GM18909 (cell line): ENCODE results near the gene MOB1A.
"Not testable (repeated sequence)": the region's sequence is repeated elsewhere in the genome, so short reads cannot be mapped to it uniquely, and the experiment has no call there.

Experiments used
- ATAC-seq: cut with Tn5 transposase; IDR thresholded peaks from one replicate; pipeline ENCODE4 v1.9.1; 2021; ENCODE audit warnings: mild to moderate bottlenecking; ENCODE audit not compliant: unreplicated experiment, poor library complexity

MOB1A gene

GRCh38 chr2:74149570-74150319, 28.9 kb downstream of the MOB1A start:
- ATAC-seq: no peak

GRCh38 chr2:74149247-74149525, 29.5 kb downstream of the MOB1A start:
- no peak for ATAC-seq

- no peak for ATAC-seq
Observed at GRCh38 chr2:74148457-74149246, 30.0 kb downstream of the MOB1A start.

- ATAC-seq: peak; percentile 92
Observed at GRCh38 chr2:74147727-74148456, 30.8 kb downstream of the MOB1A start, which contains the start of gene BOLA3. Gene BOLA3 (minus strand): TSS chr2:74147912. CDS start chr2:74147874, 38 bp downstream.

GRCh38 chr2:74146929-74147726, 31.6 kb downstream of the MOB1A start:
- peak; percentile 24 for ATAC-seq

DNA sequence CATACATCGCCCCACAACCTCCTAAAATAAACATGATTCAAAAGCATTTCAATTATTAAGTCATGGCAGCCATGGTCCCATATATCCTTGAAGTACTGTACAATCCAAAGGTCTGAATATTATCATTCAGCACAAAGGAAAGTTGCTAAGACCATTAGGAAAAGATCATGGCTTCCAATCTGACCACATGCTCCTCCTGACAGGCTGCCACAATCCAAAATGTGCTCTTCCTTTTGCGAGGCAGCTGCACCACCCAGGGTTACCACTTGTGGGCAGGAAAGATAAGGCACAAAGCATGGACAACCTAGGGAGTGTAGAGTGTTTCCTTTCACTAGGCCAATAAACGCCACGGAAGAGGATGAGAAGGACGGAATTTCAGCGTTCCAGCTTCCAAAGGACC, 36.3 kb downstream of the MOB1A start:
- no peak for ATAC-seq

GRCh38 chr2:74138600-74139323, 39.9 kb downstream of the MOB1A start:
- ATAC-seq: no peak

DNA sequence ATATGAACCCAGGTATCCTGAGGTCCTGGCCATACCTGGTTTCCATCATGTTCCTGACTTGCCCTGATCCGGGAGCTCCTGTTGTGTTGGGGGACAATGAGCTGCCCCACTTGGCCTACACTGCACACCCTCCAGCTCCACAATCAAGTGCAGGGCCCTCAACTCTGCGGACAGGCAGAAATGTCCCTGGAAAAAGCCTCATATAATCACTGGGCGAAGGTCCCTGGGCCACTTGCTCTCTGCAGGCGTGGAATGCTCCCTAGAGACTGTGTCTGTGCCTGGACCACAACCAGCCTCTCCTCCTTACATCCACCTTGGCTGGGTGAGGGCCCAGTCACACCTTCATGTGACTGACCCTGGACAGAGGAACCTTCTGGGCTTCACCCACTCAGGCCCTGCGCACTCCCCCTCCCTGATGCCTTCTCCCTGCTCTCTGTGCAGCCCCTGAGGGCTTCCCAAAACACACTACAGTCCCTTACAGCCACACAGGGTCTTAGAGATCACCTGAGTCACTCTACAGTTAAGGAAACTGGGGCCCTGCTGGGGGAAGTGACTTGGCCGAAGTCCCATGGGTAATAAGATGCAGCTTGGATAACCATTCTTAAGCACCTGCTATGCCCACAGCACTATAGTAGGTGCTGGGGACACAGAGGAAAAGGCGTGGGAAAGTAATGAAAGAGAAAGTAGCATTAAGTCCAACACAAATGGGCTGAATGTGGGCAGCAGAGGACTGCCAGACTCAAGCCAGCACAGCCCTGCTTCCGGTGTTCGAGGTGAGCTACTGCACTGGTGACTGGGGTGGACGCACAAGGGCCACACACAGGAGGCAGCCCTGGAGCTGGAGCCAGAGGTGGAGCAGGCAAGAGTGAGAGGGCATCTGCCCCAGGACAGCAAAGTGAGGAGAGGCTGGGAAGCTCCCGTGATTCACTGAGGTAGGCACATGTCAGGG, 40.8 kb downstream of the MOB1A start:
- ATAC-seq: no peak

DNA sequence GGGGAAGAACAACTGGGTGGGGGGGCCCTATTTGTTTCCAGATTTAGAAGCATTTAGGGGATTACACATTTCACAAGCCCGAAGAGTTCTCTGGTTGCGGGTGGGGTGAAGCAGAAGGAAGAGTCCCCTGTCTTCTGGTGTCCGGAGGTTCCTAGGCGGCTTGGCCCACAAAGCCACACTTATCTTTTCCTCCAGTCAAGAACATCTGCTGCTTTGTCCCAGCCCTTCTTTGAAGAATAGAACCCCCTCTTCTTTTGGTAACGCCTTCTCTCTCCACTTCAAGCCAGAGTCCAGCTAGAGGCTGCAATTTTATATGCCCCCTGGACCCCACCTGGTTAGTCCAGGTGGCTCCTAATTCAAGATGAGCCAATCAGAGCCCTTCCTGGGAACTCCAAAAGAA, 46.8 kb downstream of the MOB1A start:
- ATAC-seq: no peak

DNA sequence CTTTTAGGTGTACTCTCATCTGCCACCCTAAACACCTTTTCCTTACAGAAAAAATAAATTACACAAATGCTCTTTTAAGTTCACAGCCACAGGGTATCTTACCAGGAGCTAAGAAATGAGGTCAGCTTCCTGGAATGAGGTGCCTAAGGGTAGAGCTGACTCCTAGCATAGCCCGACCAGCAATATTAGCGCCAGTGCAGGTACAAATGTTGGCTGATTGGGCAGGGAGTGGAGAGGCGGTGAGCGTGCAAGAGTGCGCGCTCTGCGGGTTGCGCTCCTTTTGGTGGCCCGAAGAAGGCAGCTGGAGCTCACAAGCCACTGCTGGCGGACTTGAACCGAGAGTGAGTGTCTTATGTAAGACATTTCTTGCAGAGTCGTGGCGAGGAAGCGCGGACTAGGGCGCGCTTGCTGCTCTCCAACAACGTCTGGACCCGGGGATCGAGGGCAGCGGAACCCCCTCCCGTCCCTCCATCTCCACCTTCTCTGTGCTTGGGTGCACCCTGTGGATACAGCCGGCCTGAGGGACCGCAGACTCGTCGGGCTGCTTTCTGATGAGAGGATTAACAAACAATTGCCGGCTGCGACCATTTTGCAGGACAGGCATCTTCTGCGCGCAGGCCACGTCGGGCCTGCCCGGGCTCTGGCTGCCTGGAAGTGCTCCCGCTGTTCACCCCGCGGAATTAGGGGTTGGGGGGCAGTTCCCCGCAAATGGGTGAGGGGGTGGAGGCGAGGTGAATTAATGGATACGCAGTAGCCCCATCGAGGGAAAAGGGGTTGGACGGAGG, 48.3 kb downstream of the MOB1A start:
- no peak for ATAC-seq

- no peak for ATAC-seq
Observed at GRCh38 chr2:74128206-74128605, 50.5 kb downstream of the MOB1A start.

GRCh38 chr2:74123955-74124354, 54.7 kb downstream of the MOB1A start:
- not testable (repeated sequence) for ATAC-seq

GRCh38 chr2:74121846-74122245, 56.8 kb downstream of the MOB1A start:
- not testable (repeated sequence) for ATAC-seq

DNA sequence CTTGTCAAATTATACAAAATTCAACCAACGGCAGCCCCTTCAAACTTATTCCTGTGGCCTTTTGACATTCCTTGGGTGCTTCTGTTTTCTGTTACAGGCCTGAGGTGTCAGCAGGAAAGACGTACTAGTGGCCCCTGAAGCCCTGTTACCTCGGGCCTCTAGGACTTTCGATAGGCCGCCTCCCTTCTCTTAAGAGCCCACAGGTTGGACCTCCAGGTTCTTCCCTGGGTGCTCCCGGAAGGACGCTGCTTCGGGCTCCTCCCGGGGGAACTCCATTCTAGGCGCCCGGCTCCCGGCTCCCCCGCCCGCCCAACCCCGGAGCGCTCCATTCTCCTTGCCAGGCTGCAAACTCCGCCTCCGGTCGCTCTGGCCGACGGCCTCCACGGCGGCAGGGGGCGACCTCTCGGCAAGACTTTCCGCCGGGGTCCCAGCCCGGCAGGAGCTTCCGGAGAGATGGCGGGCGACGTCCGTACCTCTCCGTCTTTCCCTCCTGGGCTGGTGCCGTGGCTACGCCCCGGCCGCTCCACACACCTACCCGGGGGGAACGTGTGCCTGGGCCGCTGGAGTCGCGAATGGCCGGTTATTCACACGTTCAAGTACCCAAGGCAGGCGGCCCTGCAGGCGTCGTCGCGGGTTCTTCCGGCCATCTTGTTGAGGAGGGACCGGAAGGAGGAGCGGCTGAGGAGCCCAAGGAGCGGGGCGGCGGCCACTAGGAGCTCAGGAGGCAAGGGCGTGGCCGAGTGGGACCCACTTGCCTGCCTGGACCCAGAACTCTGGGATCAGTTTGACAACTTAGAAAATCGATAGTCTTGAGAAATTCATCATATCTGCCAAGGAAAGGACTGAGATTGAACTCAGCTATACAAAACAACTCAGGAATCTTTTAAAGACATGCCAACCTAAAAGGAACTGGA, 58.5 kb downstream of the MOB1A start:
- ATAC-seq: peak; percentile 96

DNA sequence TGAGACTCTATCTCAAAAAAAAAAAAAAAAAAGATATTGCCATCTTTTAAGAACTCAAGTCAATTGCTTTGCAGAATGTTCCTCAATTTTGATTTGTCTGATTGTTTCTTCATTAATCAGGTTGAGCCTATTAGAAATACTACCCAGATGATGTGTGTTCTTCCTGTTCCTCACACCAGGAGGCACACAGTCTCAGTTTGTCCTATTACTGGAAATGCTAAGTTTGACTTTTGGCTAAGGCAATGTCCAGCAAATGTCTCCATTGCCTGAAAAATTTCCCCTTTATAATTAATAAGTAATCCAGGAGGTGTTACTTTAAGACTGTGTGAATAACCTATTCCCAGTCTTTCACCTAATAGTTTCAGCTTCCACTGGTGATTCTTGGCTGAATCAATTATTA, 59.3 kb downstream of the MOB1A start:
- no peak for ATAC-seq

- ATAC-seq: no peak
Observed at GRCh38 chr2:74111380-74111779, 67.3 kb downstream of the MOB1A start.

DNA sequence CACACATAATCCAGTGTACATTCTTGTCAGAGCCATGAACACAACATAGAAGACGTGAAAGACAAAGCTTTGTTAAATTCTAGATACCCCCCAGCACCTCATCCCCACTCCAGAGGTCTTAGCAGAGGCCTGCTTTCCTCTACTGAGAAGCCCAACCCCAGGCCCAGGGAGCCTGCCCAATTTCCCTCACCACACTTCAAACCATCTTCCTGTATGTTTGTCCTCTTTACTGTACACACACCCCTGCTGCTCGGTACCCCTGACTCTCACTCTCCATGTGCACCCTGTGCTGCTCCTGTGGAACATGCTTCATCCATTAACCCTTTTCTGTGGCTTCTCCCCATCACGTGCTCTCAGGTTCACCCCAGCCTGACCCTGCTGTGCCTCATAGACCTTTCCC, 68.1 kb downstream of the MOB1A start:
- ATAC-seq: no peak
